HepG2 (cell line): ENCODE measurements around the gene ZSCAN21. TPM values are rescaled to one million over a fixed set of nuclear protein-coding genes. Genes with fewer than 3 reads are reported as not detected.

ENCODE experiments used
- KLF11 ChIP-seq: IDR thresholded peaks from 2 replicates; pipeline ENCODE4 v1.6.1; 2016; ENCODE audit warnings: missing compliant biosample characterization
- PAXIP1 ChIP-seq: sonication (generic); formaldehyde crosslinking; conservative IDR thresholded peaks from 2 replicates; pipeline ENCODE4 v1.4.0; 2020; ENCODE audit warnings: mild to moderate bottlenecking, missing genetic modification reagents, moderate library complexity
- PRDM4 ChIP-seq: sonication (generic); formaldehyde crosslinking; IDR thresholded peaks from 2 replicates; pipeline ENCODE4 v1.9.0; 2021; ENCODE audit warnings: missing genetic modification reagents, borderline replicate concordance
- TFDP1 ChIP-seq: IDR thresholded peaks from 2 replicates; pipeline ENCODE4 v1.6.1; 2016; ENCODE audit warnings: missing compliant biosample characterization, missing genetic modification reagents, borderline replicate concordance
- THRA ChIP-seq: sonication (generic); formaldehyde crosslinking; IDR thresholded peaks from 2 replicates; pipeline ENCODE4 v1.4.0; 2020; ENCODE audit warnings: missing genetic modification reagents, borderline replicate concordance
- ZNF609 ChIP-seq: sonication (generic); formaldehyde crosslinking; IDR thresholded peaks from 2 replicates; pipeline ENCODE4 v1.4.0; 2020; ENCODE audit warnings: mild to moderate bottlenecking, missing genetic modification reagents, borderline replicate concordance
- ZNF678 ChIP-seq: sonication (generic); formaldehyde crosslinking; IDR thresholded peaks from 2 replicates; pipeline ENCODE4 v1.4.0; 2020; ENCODE audit warnings: mild to moderate bottlenecking, missing genetic modification reagents
- ZNF691 ChIP-seq: sonication (generic); formaldehyde crosslinking; IDR thresholded peaks from 2 replicates; pipeline ENCODE4 v1.4.0; 2020; ENCODE audit warnings: missing genetic modification reagents, low read depth, mild to moderate bottlenecking, borderline replicate concordance
- ZNF7 ChIP-seq: IDR thresholded peaks from 2 replicates; pipeline ENCODE4 v1.6.1; 2016; ENCODE audit warnings: missing biosample characterization, missing genetic modification reagents
- polyA plus RNA-seq, 8 experiments: library from polyadenylated mRNA; depleted of rRNA in 3 of 8; stranded (reverse) in 7 of 8; unstranded in 1 of 8; fragments of >200 nt; fragmentation: Illumina TruSeq in 4 of 8; extraction: Trizol in 4 of 8; gene quantifications; 2 replicates each; pipeline versions ENCODE4 v1.2.1 to v1.2.3, GENCODE V29; 2011 to 2016; ENCODE audit warnings: low read depth in 4 of 8, missing spikeins in 1 of 8, mixed read lengths in 1 of 8; ENCODE audit not compliant: insufficient read depth in 1 of 8
- total RNA-seq, 5 experiments: library from RNA; depleted of rRNA; stranded (reverse); fragments of >200 nt; fragmentation: Illumina TruSeq; extraction: Trizol; gene quantifications; 2 replicates each; pipeline ENCODE4 v1.2.3, GENCODE V29; 2016; ENCODE audit warnings: low read depth in 1 of 5

ZSCAN21 gene
- total and polyA plus RNA-seq, 2 of the 13 experiments (the other 11 are each of a cell fraction or from before 2014, with no cell fraction given), result 7.0 to 10.0 TPM

GRCh38 chr7:100003711-100004661, 45.6 kb upstream of the ZSCAN21 start (continued):
- TF ChIP-seq ZNF609 (CRISPR knock-in tag) (peak; percentile 97), KLF11 (CRISPR knock-in tag) (no peak), THRA (peak; percentile 92; the same call in 1 of the 2 replicates), ZNF678 (CRISPR knock-in tag) (no peak), ZNF691 (CRISPR knock-in tag) (0 out of 2 replicates have a peak, but pooled peaks have one; percentile 53), TFDP1 (no peak), PRDM4 (CRISPR knock-in tag) (no peak), PAXIP1 (CRISPR knock-in tag) (peak; percentile 100), ZNF7 (CRISPR knock-in tag) (no peak)
